HepG2 (cell line): ENCODE results near the gene GSTK1. TPM values are rescaled to one million over a fixed set of nuclear protein-coding genes. Genes with fewer than 3 reads are reported as not detected.

ENCODE experiments used
- HES4 ChIP-seq: sonication (generic); formaldehyde crosslinking; IDR thresholded peaks from 2 replicates; pipeline ENCODE4 v1.9.0; 2021; ENCODE audit warnings: mild to moderate bottlenecking, missing genetic modification reagents, borderline replicate concordance
- MATR3 ChIP-seq: sonication (generic); formaldehyde crosslinking; IDR thresholded peaks from 2 replicates; pipeline ENCODE4 v1.4.0; 2020; ENCODE audit warnings: missing genetic modification reagents
- NAIF1 ChIP-seq: sonication (generic); formaldehyde crosslinking; IDR thresholded peaks from 2 replicates; pipeline ENCODE4 v1.5.0; 2020; ENCODE audit warnings: mild to moderate bottlenecking, missing genetic modification reagents, borderline replicate concordance
- NBN ChIP-seq: fragments of 450-650 bp; conservative IDR thresholded peaks from 2 replicates; pipeline ENCODE4 v1.6.1; 2017
- NFATC3 ChIP-seq: sonication (generic); formaldehyde crosslinking; IDR thresholded peaks from 2 replicates; pipeline ENCODE4 v1.5.1; 2020; ENCODE audit warnings: mild to moderate bottlenecking, missing genetic modification reagents
- NFIB ChIP-seq: sonication (generic); formaldehyde crosslinking; IDR thresholded peaks from 2 replicates; pipeline ENCODE4 v1.9.0; 2021; ENCODE audit warnings: missing genetic modification reagents, mild to moderate bottlenecking, borderline replicate concordance
- PCBP1 ChIP-seq: fragments of 200-400 bp; formaldehyde crosslinking; IDR thresholded peaks from 2 replicates; pipeline ENCODE4 v1.6.1; 2017; ENCODE audit warnings: mild to moderate bottlenecking, low read depth, low read length, borderline replicate concordance
- RORA ChIP-seq: sonication (generic); formaldehyde crosslinking; IDR thresholded peaks from 2 replicates; pipeline ENCODE4 v1.5.0; 2020; ENCODE audit warnings: mild to moderate bottlenecking, missing genetic modification reagents, moderate library complexity
- STAG1 ChIP-seq: sonication (generic); formaldehyde crosslinking; IDR thresholded peaks from 2 replicates; pipeline ENCODE4 v1.4.0; 2020; ENCODE audit warnings: missing genetic modification reagents
- U2AF2 ChIP-seq: fragments of 200-400 bp; formaldehyde crosslinking; IDR thresholded peaks from 2 replicates; pipeline ENCODE4 v1.6.1; 2017; ENCODE audit warnings: low read depth, mild to moderate bottlenecking, low read length
- ZNF264 ChIP-seq: sonication (generic); formaldehyde crosslinking; IDR thresholded peaks from 2 replicates; pipeline ENCODE4 v1.4.0; 2020; ENCODE audit warnings: missing genetic modification reagents
- ZNF572 ChIP-seq: sonication (generic); formaldehyde crosslinking; IDR thresholded peaks from 2 replicates; pipeline ENCODE4 v1.5.1; 2020; ENCODE audit warnings: mild to moderate bottlenecking, missing genetic modification reagents
- polyA plus RNA-seq, 8 experiments: library from polyadenylated mRNA; depleted of rRNA in 3 of 8; stranded (reverse) in 7 of 8; unstranded in 1 of 8; fragments of >200 nt; fragmentation: Illumina TruSeq in 4 of 8; extraction: Trizol in 4 of 8; gene quantifications; 2 replicates each; pipeline versions ENCODE4 v1.2.1 to v1.2.3, GENCODE V29; 2011 to 2016; ENCODE audit warnings: low read depth in 4 of 8, missing spikeins in 1 of 8, mixed read lengths in 1 of 8; ENCODE audit not compliant: insufficient read depth in 1 of 8
- total RNA-seq, 5 experiments: library from RNA; depleted of rRNA; stranded (reverse); fragments of >200 nt; fragmentation: Illumina TruSeq; extraction: Trizol; gene quantifications; 2 replicates each; pipeline ENCODE4 v1.2.3, GENCODE V29; 2016; ENCODE audit warnings: low read depth in 1 of 5
- TF ChIP-seq, protein P1 (sequence below): sonication (generic); formaldehyde crosslinking; IDR thresholded peaks from 2 replicates; pipeline ENCODE4 v1.4.0; 2020; ENCODE audit warnings: missing genetic modification reagents
- TF ChIP-seq, protein P2 (sequence below): sonication (generic); formaldehyde crosslinking; IDR thresholded peaks from 2 replicates; pipeline ENCODE4 v1.5.0; 2020; ENCODE audit warnings: mild to moderate bottlenecking, missing genetic modification reagents, moderate library complexity
- TF ChIP-seq, protein P3 (sequence below): sonication (generic); formaldehyde crosslinking; IDR thresholded peaks from 2 replicates; pipeline ENCODE4 v1.4.0; 2020; ENCODE audit warnings: missing genetic modification reagents, borderline replicate concordance
- TF ChIP-seq, protein P4 (sequence below): sonication (generic); formaldehyde crosslinking; IDR thresholded peaks from 2 replicates; pipeline ENCODE4 v1.4.0; 2020; ENCODE audit warnings: missing genetic modification reagents, borderline replicate concordance
- TF ChIP-seq, protein P5 (sequence below): sonication (generic); formaldehyde crosslinking; IDR thresholded peaks from 2 replicates; pipeline ENCODE4 v1.5.0; 2020; ENCODE audit warnings: mild to moderate bottlenecking, low read depth, missing genetic modification reagents, borderline replicate concordance
- TF ChIP-seq, protein P6 (sequence below): sonication (generic); formaldehyde crosslinking; IDR thresholded peaks from 2 replicates; pipeline ENCODE4 v1.4.0; 2020; ENCODE audit warnings: missing genetic modification reagents, low read depth, mild to moderate bottlenecking, borderline replicate concordance

GSTK1 gene
- total and polyA plus RNA-seq, 2 of the 13 experiments (the other 11 are each of a cell fraction or from before 2014, with no cell fraction given), result 64.6 to 92.1 TPM

DNA sequence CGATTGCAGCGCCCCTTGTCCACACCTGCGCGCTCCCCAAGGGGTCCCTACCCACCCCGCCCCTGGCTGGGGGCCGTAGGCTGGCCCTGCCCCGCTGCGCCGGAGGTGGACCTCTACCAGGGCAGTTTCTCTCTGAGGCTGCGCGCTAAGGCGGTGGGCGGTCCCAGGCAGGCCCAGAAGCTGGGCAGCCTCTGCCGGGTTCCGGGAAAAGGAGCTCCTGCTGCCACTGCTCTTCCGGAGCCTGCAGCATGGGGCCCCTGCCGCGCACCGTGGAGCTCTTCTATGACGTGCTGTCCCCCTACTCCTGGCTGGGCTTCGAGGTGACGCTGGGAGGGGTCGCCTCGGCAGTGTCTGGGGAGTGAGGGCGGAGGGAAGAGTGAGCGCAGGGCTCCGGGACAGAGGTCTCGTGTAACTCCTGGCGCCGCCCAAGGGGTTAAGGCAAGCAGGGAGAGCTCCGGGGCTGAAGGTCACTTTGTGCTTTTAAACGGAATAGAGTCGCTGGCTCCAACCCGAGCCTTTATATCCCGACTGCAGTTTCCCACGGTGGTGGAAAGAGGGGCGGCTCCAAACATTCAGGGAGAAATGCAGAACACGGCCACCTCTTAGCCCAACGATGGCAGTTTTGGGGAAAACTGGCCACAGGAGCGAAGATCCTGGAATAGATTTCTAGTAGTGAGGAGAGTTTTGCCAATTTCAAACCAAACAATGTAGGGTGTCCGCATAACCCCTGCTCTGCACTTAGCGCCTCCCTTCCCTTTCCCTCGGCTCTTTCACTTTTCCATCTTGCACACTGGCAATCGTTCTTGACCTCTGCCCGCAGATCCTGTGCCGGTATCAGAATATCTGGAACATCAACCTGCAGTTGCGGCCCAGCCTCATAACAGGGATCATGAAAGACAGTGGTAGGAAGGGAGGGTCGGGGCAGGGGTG is at the start of gene GSTK1 (continued):
- TF ChIP-seq NAIF1 (CRISPR knock-in tag) (no peak; the same call in 1 of the 2 replicates), ZNF264 (CRISPR knock-in tag) (no peak), NBN (no peak), PCBP1 (no peak), RORA (CRISPR knock-in tag) (no peak), STAG1 (no peak), U2AF2 (no peak), HES4 (CRISPR knock-in tag) (peak; percentile 59; the same call in 1 of the 2 replicates), NFATC3 (CRISPR knock-in tag) (no peak), ZNF572 (0 out of 2 replicates have a peak, but pooled peaks have one; percentile 26), NFIB (no peak), MATR3 (CRISPR knock-in tag) (no peak)
- TF ChIP-seq, protein P1, sequence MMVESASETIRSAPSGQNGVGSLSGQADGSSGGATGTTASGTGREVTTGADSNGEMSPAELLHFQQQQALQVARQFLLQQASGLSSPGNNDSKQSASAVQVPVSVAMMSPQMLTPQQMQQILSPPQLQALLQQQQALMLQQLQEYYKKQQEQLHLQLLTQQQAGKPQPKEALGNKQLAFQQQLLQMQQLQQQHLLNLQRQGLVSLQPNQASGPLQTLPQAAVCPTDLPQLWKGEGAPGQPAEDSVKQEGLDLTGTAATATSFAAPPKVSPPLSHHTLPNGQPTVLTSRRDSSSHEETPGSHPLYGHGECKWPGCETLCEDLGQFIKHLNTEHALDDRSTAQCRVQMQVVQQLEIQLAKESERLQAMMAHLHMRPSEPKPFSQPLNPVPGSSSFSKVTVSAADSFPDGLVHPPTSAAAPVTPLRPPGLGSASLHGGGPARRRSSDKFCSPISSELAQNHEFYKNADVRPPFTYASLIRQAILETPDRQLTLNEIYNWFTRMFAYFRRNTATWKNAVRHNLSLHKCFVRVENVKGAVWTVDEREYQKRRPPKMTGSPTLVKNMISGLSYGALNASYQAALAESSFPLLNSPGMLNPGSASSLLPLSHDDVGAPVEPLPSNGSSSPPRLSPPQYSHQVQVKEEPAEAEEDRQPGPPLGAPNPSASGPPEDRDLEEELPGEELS (CRISPR knock-in tag), result peak; percentile 24; the same call in 1 of the 2 replicates
- TF ChIP-seq, protein P2, sequence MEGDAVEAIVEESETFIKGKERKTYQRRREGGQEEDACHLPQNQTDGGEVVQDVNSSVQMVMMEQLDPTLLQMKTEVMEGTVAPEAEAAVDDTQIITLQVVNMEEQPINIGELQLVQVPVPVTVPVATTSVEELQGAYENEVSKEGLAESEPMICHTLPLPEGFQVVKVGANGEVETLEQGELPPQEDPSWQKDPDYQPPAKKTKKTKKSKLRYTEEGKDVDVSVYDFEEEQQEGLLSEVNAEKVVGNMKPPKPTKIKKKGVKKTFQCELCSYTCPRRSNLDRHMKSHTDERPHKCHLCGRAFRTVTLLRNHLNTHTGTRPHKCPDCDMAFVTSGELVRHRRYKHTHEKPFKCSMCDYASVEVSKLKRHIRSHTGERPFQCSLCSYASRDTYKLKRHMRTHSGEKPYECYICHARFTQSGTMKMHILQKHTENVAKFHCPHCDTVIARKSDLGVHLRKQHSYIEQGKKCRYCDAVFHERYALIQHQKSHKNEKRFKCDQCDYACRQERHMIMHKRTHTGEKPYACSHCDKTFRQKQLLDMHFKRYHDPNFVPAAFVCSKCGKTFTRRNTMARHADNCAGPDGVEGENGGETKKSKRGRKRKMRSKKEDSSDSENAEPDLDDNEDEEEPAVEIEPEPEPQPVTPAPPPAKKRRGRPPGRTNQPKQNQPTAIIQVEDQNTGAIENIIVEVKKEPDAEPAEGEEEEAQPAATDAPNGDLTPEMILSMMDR (CRISPR knock-in tag), result peak; percentile 32
- TF ChIP-seq, protein P3, sequence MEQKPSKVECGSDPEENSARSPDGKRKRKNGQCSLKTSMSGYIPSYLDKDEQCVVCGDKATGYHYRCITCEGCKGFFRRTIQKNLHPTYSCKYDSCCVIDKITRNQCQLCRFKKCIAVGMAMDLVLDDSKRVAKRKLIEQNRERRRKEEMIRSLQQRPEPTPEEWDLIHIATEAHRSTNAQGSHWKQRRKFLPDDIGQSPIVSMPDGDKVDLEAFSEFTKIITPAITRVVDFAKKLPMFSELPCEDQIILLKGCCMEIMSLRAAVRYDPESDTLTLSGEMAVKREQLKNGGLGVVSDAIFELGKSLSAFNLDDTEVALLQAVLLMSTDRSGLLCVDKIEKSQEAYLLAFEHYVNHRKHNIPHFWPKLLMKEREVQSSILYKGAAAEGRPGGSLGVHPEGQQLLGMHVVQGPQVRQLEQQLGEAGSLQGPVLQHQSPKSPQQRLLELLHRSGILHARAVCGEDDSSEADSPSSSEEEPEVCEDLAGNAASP (CRISPR knock-in tag), result 0 out of 2 replicates have a peak, but pooled peaks have one; percentile 27
- TF ChIP-seq, protein P4, sequence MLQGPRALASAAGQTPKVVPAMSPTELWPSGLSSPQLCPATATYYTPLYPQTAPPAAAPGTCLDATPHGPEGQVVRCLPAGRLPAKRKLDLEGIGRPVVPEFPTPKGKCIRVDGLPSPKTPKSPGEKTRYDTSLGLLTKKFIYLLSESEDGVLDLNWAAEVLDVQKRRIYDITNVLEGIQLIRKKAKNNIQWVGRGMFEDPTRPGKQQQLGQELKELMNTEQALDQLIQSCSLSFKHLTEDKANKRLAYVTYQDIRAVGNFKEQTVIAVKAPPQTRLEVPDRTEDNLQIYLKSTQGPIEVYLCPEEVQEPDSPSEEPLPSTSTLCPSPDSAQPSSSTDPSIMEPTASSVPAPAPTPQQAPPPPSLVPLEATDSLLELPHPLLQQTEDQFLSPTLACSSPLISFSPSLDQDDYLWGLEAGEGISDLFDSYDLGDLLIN (CRISPR knock-in tag), result no peak
- TF ChIP-seq, protein P5, sequence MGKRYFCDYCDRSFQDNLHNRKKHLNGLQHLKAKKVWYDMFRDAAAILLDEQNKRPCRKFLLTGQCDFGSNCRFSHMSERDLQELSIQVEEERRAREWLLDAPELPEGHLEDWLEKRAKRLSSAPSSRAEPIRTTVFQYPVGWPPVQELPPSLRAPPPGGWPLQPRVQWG (CRISPR knock-in tag), result no peak
- TF ChIP-seq, protein P6, sequence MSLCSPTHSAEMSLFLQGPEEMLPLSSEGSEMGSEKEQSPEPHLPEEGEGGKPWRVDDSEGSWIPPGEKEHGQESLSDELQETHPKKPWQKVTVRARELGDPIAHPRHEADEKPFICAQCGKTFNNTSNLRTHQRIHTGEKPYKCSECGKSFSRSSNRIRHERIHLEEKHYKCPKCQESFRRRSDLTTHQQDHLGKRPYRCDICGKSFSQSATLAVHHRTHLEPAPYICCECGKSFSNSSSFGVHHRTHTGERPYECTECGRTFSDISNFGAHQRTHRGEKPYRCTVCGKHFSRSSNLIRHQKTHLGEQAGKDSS, result no peak
